OCI-M1 (cell line): Measurements from ENCODE around the gene ZDHHC11B.
"Not testable (repeated sequence)": the region's sequence is repeated elsewhere in the genome, so short reads cannot be mapped to it uniquely, and the experiment has no call there.

Experiments used
- DNase-seq: peaks from one replicate; lab custom pipeline; 2025; lab: John Stamatoyannopoulos, UW

The ZDHHC11B gene

GRCh38 chr5:684751-685216 is 99.7 kb downstream of the ZDHHC11B start:
- no peak for DNase-seq

- DNase-seq = no peak
Observed at GRCh38 chr5:683551-684481, 100.7 kb downstream of the ZDHHC11B start.

DNA sequence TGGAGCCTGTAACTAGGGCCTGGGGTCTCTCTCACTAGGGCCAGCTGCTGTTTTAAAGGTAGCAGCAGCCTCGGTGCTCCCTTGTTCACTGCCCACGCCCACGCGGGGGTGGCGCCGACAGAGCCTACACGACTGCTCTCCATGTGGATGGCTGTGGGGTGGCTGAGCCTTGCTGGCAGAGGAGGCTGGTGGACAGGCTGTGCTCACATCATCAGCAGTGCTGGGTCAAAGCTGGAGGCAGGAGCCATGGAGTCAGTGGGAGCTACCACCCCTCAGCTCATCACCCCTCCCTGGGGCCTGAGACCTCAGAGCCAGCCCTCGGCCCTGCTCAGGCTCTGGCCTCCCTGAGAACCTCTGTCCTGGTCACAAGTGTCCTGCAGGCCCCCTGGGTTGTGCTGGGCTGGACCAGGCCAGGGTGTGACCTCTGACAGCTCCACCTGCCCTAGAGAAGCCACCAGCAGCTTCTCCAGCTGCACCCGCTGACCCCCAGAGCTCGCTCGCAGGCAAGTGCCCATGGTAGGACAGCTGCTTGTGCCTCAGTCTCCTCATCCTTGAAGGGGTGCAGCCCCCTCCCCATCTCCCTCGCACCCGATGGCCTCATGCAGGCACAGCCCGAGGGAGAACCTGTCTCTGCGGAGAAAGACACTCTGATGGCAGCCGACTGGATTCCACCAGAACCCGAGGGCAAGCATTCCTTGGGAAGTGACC is 101.7 kb downstream of the ZDHHC11B start:
- not testable (repeated sequence) for DNase-seq

DNA sequence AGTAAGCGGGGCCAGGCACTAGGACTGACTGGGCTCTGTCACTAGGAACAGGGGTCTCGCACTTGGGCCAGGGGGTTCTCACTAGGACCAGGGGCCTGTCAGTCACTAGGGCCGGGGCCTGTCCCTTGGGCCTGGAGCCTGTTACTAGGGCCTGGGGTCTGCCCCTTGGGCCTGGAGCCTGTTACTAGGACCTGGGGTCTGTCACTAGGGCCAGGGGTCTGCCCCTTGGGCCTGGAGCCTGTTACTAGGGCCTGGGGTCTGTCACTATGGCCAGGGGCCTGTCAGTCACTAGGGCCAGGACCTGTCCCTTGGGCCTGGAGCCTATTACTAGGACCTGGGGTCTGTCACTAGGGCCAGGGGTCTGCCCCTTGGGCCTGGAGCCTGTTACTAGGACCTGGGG is 102.3 kb downstream of the ZDHHC11B start:
- not testable (repeated sequence) for DNase-seq

DNA sequence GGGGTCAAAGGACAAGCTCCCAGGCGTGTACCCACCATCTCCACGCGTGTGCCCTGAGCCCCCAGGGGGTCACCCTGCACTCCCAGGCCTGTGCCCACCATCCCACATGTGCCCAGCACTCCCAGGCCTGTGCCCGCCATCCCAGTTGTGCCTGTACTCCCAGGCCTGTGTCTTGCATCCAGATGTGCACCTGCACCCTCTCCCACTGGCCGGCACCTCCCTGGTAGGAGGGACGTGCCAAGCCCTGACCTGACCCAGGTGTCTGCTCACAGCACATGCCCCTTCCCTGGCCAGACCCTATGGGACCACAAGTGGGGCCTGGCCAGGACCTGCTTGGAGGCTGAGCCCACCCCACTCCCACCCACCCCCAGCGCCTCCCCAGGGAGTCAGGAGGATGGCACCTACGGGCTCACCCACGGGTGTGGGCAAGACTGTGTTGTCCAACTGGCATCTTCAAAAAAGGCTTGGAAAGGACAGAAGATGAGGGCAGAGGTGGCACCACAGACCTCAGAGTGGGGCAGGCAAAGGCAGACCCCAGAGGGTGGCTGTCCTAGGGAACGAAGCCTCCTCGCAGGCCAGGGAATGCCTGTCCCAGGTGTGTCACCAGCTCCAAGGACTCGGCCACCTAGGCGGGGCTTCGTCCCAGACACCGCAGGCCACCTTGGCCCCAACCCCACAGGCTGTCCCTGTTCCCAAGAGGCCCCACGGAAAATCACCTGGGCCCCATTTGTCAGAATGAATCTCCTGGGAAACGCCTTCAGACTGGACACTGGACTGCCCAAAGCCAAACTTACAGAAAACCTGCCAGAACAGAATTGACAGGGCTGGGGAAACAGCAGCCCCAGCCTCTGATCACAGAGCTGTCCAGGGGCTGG is 103.0 kb downstream of the ZDHHC11B start:
- not testable (repeated sequence) for DNase-seq

DNA sequence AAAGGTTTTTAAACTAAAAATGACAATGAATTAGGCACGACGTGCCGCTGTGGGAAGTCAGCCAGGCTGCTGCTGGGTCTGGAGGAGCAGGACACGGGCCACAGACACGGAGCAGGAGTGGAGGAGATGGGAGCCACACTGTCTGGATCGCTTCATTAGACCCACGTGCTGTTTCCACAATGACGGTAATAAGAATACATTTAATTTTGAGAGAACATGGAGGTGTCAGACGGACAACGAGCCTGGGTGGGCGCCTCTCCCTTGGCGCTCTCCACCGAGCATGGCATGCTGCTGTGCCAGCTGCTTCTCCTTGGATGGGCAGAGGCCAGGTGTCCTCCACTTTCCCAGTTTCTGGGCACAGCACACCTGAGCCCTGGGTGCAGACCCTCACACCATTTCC is 103.7 kb downstream of the ZDHHC11B start:
- DNase-seq = not testable (repeated sequence)

GRCh38 chr5:680118-680795 is 104.3 kb downstream of the ZDHHC11B start:
- DNase-seq = not testable (repeated sequence)

DNA sequence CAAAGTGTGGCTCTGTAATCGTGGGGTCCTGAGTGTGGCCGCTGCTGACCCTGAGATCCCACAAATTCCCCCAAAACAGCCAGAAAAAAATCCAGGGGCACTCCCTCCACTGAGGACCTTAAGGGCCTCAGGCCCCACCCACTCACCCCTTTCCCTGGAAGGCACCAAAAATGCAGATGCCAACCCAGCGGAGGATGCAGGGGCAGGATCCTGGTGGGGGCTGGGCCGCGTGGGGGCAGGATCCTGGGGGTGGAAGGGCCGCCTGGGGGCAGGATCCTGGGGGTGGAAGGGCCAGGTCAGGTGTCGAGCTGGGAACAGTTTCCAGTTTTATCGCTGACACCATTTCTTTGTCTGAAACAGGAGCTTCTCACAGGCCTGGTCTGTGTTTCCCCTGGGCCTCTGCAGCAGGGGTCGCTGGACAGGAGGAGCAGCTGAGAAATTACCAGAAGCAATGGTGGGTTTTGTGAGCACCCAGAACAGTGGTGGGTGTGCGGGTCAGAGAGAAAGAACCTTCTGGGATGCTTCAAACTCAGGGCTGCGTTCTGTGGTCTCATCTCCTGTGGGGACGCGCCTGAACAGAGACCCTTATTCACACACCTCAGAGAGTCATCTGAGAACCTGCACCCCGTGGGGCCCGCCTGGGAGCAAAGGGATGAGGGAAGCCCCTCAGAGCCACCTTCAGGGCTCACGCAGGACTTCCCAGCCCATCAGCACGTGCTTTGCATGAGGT is 105.2 kb downstream of the ZDHHC11B start:
- DNase-seq = not testable (repeated sequence)

DNA sequence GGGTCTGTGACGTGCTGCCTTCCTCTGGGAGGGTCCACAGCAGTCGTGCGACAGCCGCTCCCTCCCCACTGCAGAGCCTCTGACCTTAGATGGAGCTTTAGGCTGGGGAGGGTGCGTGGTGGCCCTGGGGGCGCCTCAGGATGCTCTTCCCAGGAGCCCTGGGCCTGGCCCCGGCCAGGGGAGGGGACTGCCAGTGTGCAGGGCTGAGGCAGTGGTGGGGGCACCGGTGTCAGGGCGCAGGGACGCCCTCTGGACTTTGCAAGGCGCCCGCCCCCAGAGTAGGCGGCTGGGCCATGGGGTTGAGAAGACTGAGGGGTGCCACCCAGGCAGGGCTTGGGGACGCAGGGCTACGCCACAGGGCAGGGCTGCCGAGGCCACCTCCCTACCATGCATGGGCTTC is 106.0 kb downstream of the ZDHHC11B start:
- not testable (repeated sequence) for DNase-seq

GRCh38 chr5:677131-678101 is 107.1 kb downstream of the ZDHHC11B start:
- no peak for DNase-seq

- DNase-seq = no peak
Observed at GRCh38 chr5:676699-677076, 107.8 kb downstream of the ZDHHC11B start.

DNA sequence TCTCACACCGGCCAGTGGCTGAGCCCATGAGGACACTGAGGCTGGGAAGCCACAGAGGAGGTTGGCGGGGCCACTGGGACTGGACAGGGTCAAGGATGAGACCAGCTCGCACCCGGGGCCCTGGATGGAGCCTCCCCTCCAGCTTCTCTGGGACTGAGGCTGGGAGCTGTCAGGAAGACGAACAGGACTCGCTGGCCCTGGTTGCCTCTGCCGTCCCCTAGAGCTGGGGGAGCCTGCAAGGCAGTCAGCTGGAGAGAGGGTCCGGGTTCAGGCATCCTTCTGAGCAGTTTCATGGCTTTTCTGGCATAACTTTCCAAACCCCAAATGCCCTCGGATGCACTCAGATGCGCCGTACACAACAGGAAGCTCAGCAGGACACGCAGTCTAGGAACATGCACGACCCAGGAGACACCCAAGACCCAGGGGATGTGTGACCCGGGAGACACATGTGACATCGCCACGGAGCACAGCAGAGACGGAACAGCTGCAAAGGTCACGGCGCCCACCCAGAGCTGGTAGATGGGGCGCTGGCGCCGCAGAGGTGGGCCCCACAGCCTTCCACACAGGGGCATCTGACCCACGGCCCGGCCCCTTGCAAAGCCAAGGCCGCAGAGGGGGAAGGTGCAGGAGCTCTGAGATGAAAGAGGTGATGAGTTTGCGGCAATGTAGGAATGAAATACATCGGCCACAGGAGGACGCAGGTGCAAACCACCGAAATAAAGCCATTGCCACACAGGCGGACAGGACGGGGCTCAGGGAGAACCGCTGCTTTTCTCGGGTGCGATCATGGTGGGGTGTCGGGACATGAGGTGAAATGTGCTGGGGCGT is 108.4 kb downstream of the ZDHHC11B start:
- no peak for DNase-seq

DNA sequence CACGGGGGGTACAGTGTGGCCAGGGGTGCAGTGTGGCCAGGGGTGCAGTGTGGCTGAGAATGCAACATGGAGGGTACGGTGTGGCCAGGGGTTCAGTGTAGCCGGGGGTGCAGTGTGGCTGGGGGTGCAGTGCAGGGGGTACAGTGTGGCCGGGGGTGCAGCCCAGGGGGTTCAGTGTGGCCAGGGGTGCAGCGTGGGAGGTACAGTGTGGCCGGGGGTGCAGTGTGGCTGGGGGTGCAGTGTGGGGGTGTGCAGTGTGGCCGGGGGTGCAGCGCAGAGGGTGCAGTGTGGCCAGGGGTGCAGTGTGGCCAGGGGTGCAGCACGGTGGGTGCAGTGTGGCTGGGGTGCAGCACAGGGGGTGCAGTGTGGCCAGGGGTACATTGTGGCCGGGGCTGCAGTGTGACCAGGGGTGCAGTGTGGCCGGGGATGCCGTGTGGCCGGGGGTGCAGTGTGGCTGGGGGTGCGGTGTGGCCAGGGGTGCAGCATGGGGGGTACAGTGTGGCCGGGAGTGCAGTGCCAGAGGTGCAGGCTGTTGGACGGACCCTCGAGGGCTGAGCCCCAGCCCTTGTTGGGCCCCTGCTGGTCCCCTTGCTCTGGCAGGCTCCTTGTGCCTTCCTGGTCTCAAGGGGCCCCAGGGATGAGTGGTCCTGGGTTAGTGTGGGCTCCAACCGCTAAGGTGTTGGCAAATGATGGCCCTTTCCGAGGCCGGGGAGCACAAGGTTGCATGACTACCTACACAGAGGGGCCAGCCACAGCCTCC is 109.2 kb downstream of the ZDHHC11B start:
- no peak for DNase-seq

GRCh38 chr5:674630-675011 is 109.9 kb downstream of the ZDHHC11B start:
- no peak for DNase-seq

DNA sequence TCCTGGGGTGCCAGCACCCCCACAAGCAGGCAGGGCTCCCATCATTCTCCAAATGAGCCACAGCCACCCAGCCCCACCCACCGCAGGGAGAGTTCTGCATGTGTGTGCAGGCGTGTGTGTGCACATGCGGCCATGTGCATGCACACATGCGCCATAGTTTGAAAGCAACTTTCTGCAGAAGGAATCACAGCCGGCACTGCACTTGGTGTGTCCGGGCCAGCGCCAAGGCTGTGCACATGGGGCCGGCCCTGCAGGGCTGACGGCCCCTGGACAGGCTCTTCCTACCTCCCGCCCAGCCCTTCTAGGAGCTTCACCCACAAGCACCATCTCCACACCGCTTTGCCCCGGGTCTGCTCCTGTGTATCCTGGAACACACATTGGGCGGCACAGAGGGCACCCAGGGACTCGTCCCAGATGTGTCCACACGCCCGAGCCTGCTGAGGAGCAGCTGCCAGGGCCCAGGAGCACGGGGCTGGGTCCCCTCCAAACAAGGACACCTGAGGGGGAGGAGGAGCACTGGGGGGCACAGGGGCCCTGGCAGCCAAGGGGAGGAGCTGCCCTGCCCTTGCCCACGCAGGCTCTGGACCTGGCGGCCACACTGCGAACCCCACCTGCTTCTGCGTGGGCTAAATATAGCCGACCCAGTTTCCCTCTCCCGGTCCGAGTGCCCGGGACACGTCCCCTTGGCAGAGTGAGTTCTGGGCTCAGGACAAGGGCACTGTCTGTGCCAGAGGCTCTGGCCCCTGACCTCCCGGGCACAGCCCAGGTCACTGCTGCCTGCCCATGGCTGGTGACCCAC is 110.5 kb downstream of the ZDHHC11B start:
- DNase-seq = no peak

DNA sequence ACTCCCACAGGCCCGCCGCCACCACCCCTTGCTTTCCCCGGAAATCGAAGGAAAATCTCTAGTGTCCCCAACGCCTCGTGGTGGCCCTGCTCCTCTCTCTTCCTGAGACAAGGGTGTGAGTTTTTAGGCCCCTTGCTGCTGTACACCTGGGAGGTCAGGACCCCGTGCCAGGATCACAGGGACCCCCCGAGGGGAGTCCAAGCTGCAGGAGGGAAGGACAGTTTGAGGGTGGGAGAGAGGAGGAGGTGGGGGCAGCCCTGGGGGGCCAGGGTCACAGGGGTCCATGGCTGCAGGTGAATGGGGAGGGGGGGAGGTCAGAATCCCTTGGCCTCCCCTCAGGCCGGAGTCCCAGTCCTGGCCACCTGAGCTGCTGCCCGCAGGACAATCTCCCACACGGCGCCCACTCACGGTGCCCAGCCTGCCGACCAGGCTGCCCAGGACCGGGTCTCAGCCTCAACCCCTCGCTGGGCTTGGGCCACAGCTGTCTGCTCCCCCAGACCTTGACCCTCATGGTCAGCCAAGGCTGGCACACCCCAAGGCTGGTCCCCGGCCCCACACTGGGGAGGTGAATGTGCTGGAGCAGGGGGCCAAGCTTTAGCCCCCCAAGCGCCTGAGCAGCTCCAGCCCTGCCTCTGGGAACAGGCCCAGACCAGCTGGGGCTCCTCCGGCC is 111.2 kb downstream of the ZDHHC11B start:
- no peak for DNase-seq
